Amniotic epithelial cell (primary cell): ENCODE measurements around the gene TNS1.
"Not testable (repeated sequence)": the region's sequence is repeated elsewhere in the genome, so short reads cannot be mapped to it uniquely, and the experiment has no call there.

Experiments
- DNase-seq: peaks from one replicate; pipeline ENCODE4 v3.0.0-alpha.2; 2010; ENCODE audit warnings: low read depth

The TNS1 gene

GRCh38 chr2:217809736-217810135 is 193.1 kb downstream of the TNS1 start:
- no peak for DNase-seq

GRCh38 chr2:217808967-217809366 is 193.8 kb downstream of the TNS1 start:
- DNase-seq: not testable (repeated sequence)

- no peak for DNase-seq
Observed at GRCh38 chr2:217808326-217808725, 194.5 kb downstream of the TNS1 start.

GRCh38 chr2:217807753-217808152 is 195.0 kb downstream of the TNS1 start:
- no peak for DNase-seq

GRCh38 chr2:217807025-217807424 is 195.8 kb downstream of the TNS1 start:
- DNase-seq: no peak

GRCh38 chr2:217806482-217806765 is 196.4 kb downstream of the TNS1 start:
- DNase-seq: no peak

GRCh38 chr2:217805668-217806481 is 196.9 kb downstream of the TNS1 start:
- no peak for DNase-seq

GRCh38 chr2:217804791-217805667 is 197.8 kb downstream of the TNS1 start:
- DNase-seq: peak; percentile 21

GRCh38 chr2:217804338-217804737 is 198.5 kb downstream of the TNS1 start:
- DNase-seq: no peak

GRCh38 chr2:217803653-217803960 is 199.2 kb downstream of the TNS1 start:
- DNase-seq: no peak

- no peak for DNase-seq
Observed at GRCh38 chr2:217802876-217803652, 199.7 kb downstream of the TNS1 start.

GRCh38 chr2:217802266-217802665 is 200.5 kb downstream of the TNS1 start:
- no peak for DNase-seq

GRCh38 chr2:217801711-217802110 is 201.1 kb downstream of the TNS1 start:
- DNase-seq: no peak

- DNase-seq: no peak
Observed at GRCh38 chr2:217801115-217801531, 201.7 kb downstream of the TNS1 start.

GRCh38 chr2:217800433-217801114 is 202.2 kb downstream of the TNS1 start:
- no peak for DNase-seq

- no peak for DNase-seq
Observed at GRCh38 chr2:217799563-217800432, 203.0 kb downstream of the TNS1 start.

GRCh38 chr2:217798743-217799562 is 203.8 kb downstream of the TNS1 start:
- DNase-seq: no peak

- peak; percentile 20 for DNase-seq
Observed at GRCh38 chr2:217798191-217798590, 204.6 kb downstream of the TNS1 start.

- DNase-seq: peak; percentile 29
Observed at GRCh38 chr2:217797661-217798069, 205.1 kb downstream of the TNS1 start.

GRCh38 chr2:217797165-217797564 is 205.6 kb downstream of the TNS1 start:
- no peak for DNase-seq
